Smooth muscle cell (in vitro differentiated cells): ENCODE data around the gene FBXO41. TPM values are rescaled to one million over a fixed set of nuclear protein-coding genes. Genes with fewer than 3 reads are reported as not detected.
A peak's percentile ranks its signal among the peaks of the same experiment; 100 is the strongest.

Experiments used
- DNase-seq: peaks from one replicate; lab custom pipeline; 2025; ENCODE audit not compliant: unreplicated experiment; lab: John Stamatoyannopoulos, UW
- H2AFZ ChIP-seq: fragments of 200-600 bp; sonication (generic); 2 replicates; pipeline ENCODE4 v1.6.0; 2016; ENCODE audit warnings: antibody characterized with exemption, low read depth, mild to moderate bottlenecking
- H3F3A ChIP-seq: fragments of 200-600 bp; sonication (generic); 2 replicates; pipeline ENCODE4 v1.6.0; 2017; ENCODE audit warnings: antibody characterized with exemption, low read depth
- H3K27ac ChIP-seq: fragments of 200-600 bp; sonication (generic); 2 replicates; pipeline ENCODE4 v1.5.1; 2016; ENCODE audit warnings: low read depth, mild to moderate bottlenecking
- H3K27me3 ChIP-seq: fragments of 200-600 bp; sonication (generic); 2 replicates; pipeline ENCODE4 v1.6.1; 2016; ENCODE audit warnings: low read depth, mild to moderate bottlenecking
- H3K36me3 ChIP-seq: fragments of 200-600 bp; sonication (generic); 2 replicates; pipeline ENCODE4 v1.5.1; 2016; ENCODE audit warnings: low read depth
- H3K4me1 ChIP-seq: fragments of 200-600 bp; sonication (generic); 2 replicates; pipeline ENCODE4 v1.5.1; 2016; ENCODE audit warnings: low read depth
- H3K4me2 ChIP-seq: fragments of 200-600 bp; sonication (generic); 2 replicates; pipeline ENCODE4 v1.6.0; 2016; ENCODE audit warnings: mild to moderate bottlenecking
- H3K4me3 ChIP-seq: fragments of 200-600 bp; sonication (generic); 2 replicates; pipeline ENCODE4 v1.5.1; 2016; ENCODE audit warnings: mild to moderate bottlenecking
- H3K79me2 ChIP-seq: fragments of 200-600 bp; sonication (generic); 2 replicates; pipeline ENCODE4 v1.6.0; 2016; ENCODE audit warnings: low read depth, mild to moderate bottlenecking
- H3K9ac ChIP-seq: fragments of 200-600 bp; sonication (generic); 2 replicates; pipeline ENCODE4 v1.6.0; 2016; ENCODE audit warnings: low read depth
- H3K9me3 ChIP-seq: fragments of 200-600 bp; sonication (generic); replicated peaks from 2 replicates; pipeline ENCODE4 v1.5.1; 2016; ENCODE audit warnings: low read depth
- H4K20me1 ChIP-seq: fragments of 200-600 bp; sonication (generic); 2 replicates; pipeline ENCODE4 v1.6.0; 2016; ENCODE audit warnings: low read depth
- CTCF ChIP-seq: fragments of 200-600 bp; sonication (generic); IDR thresholded peaks from 2 replicates; pipeline ENCODE4 v1.5.1; 2017; ENCODE audit warnings: borderline replicate concordance, mild to moderate bottlenecking, antibody characterized with exemption; ENCODE audit not compliant: insufficient read depth, poor library complexity, severe bottlenecking
- WGBS: methylation state at CpG from one replicate; pipeline ENCODE4 v1.1.7; 2016; ENCODE audit warnings: low lambda C conversion rate; 5-methylcytosine and 5-hydroxymethylcytosine counted together
- polyA plus RNA-seq: library from polyadenylated mRNA; unstranded; fragments of >200 nt; fragmentation: Nextera tagmentation; extraction: Ambion mirVana; gene quantifications from 2 replicates; pipeline ENCODE4 v1.2.1, GENCODE V29; 2016
- total RNA-seq: library from RNA; depleted of rRNA; stranded (reverse); fragments of >200 nt; gene quantifications from 2 replicates; pipeline ENCODE4 v1.2.3, GENCODE V29; 2014

FBXO41 gene
- total and polyA plus RNA-seq, 2 experiments from 2014 or later, result 1.00 to 1.2 TPM

- WGBS, result 7% methylated on average over 37 of the region's 37 CpGs
- peaks cover 10% of the 10 kb centered on the region for H3F3A ChIP-seq
- H3K9me3 ChIP-seq, result no peaks in the 10 kb centered on the region
- H4K20me1 ChIP-seq, result peaks cover 31% of the 10 kb centered on the region
- H2AFZ ChIP-seq, result peak overlapping the region; percentile 36
- no peaks in the 10 kb centered on the region for H3K27me3 ChIP-seq
- H3K79me2 ChIP-seq, result peaks cover 35% of the 10 kb centered on the region
- peak overlapping the region; percentile 65 for H3K9ac ChIP-seq
- no peak for TF ChIP-seq CTCF
- no peak overlapping the region for H3K27ac ChIP-seq
- H3K4me3 ChIP-seq, result peak overlapping the region; percentile 96
- no peaks in the 10 kb centered on the region for H3K36me3 ChIP-seq
- H3K4me2 ChIP-seq, result peak overlapping the region; percentile 86
- DNase-seq, result no peak
- H3K4me1 ChIP-seq, result peaks cover 14% of the 10 kb centered on the region
These were observed 51.7 kb downstream of the FBXO41 start for GRCh38 chr2:73232403-73233153.

GRCh38 chr2:73228631-73229030, 55.6 kb downstream of the FBXO41 start:
- no peak for TF ChIP-seq CTCF
- H3K27ac ChIP-seq, result no peak overlapping the region

GRCh38 chr2:73227086-73227485, 57.2 kb downstream of the FBXO41 start:
- Histone ChIP-seq H3K27me3 (no peaks in the 10 kb centered on the region), H3K79me2 (no peaks in the 10 kb centered on the region), H3K9ac (no peak overlapping the region), H3F3A (no peaks in the 10 kb centered on the region), H3K4me3 (no peak overlapping the region), H4K20me1 (no peaks in the 10 kb centered on the region), H3K36me3 (no peaks in the 10 kb centered on the region), H3K27ac (no peak overlapping the region), H3K4me1 (no peaks in the 10 kb centered on the region), H2AFZ (no peak overlapping the region), H3K4me2 (no peak overlapping the region), H3K9me3 (no peaks in the 10 kb centered on the region)
- DNase-seq, result no peak
- no peak for TF ChIP-seq CTCF
- 98% methylated on average over 3 of the region's 3 CpGs for WGBS

More at GRCh38 chr2:73228631-73229030, 55.6 kb downstream of the FBXO41 start:
- no peaks in the 10 kb centered on the region for H3K27me3 ChIP-seq
- 93% methylated on average over 14 of the region's 14 CpGs for WGBS
- no peaks in the 10 kb centered on the region for H3F3A ChIP-seq
- H3K9ac ChIP-seq, result no peak overlapping the region
- H4K20me1 ChIP-seq, result no peaks in the 10 kb centered on the region
- no peaks in the 10 kb centered on the region for H3K9me3 ChIP-seq
- H3K4me2 ChIP-seq, result no peak overlapping the region
- peaks cover 4% of the 10 kb centered on the region for H3K4me1 ChIP-seq
- no peak overlapping the region for H2AFZ ChIP-seq
- no peaks in the 10 kb centered on the region for H3K79me2 ChIP-seq
- no peak for DNase-seq
- H3K4me3 ChIP-seq, result no peak overlapping the region
- H3K36me3 ChIP-seq, result no peaks in the 10 kb centered on the region
